Muscle layer of duodenum (tissue), 2 donors: ENCODE data around the gene PPM1H.

Source experiments
- H3K27ac ChIP-seq: one replicate; pipeline ENCODE4 v1.7.0; 2013; ENCODE audit warnings: mild to moderate bottlenecking, low read length
- H3K27me3 ChIP-seq: one replicate; pipeline ENCODE4 v1.7.0; 2013; ENCODE audit warnings: low read depth, mild to moderate bottlenecking, control low read depth, low read length
- H3K36me3 ChIP-seq, 2 donors: one replicate each; pipeline ENCODE4 v1.7.0; 2013; ENCODE audit warnings: low read length in 2 of 2, control low read depth in 1 of 2, mild to moderate bottlenecking in 1 of 2; ENCODE audit not compliant: insufficient read depth in 2 of 2, control insufficient read depth in 1 of 2
- H3K4me1 ChIP-seq, 2 donors: one replicate each; pipeline ENCODE4 v1.7.0; 2013; ENCODE audit warnings: low read length in 2 of 2, mild to moderate bottlenecking in 2 of 2, control low read depth in 1 of 2, moderate library complexity in 1 of 2; ENCODE audit not compliant: insufficient read depth in 2 of 2, control insufficient read depth in 1 of 2
- H3K4me3 ChIP-seq, 2 donors: one replicate each; pipeline ENCODE4 v1.7.0; 2013; ENCODE audit warnings: low read length in 2 of 2, low read depth in 1 of 2, mild to moderate bottlenecking in 1 of 2
- H3K9me3 ChIP-seq, 2 donors: one replicate each; pipeline ENCODE4 v1.7.0; 2013; ENCODE audit warnings: low read length in 2 of 2, control low read depth in 1 of 2, mild to moderate bottlenecking in 1 of 2; ENCODE audit not compliant: control insufficient read depth in 1 of 2
- donor health status: healthy.

Gene PPM1H

GRCh38 chr12:62919838-62920237 lies 15.1 kb downstream of the PPM1H start:
- no peaks in the 10 kb centered on the region for H3K9me3 ChIP-seq
- H3K36me3 ChIP-seq = no peaks in the 10 kb centered on the region
- H3K27me3 ChIP-seq = no peaks in the 10 kb centered on the region
- no peak overlapping the region for H3K27ac ChIP-seq
- no peaks in the 10 kb centered on the region for H3K4me1 ChIP-seq
- no peak overlapping the region for H3K4me3 ChIP-seq

GRCh38 chr12:62917926-62918325 lies 17.0 kb downstream of the PPM1H start:
- Histone ChIP-seq H3K4me3 (no peak overlapping the region), H3K9me3 (no peaks in the 10 kb centered on the region), H3K4me1 (no peaks in the 10 kb centered on the region), H3K27me3 (no peaks in the 10 kb centered on the region), H3K36me3 (no peaks in the 10 kb centered on the region), H3K27ac (no peak overlapping the region)

GRCh38 chr12:62916632-62917425 lies 18.1 kb downstream of the PPM1H start:
- Histone ChIP-seq H3K27ac (no peak overlapping the region), H3K4me1 (no peaks in the 10 kb centered on the region), H3K36me3 (no peaks in the 10 kb centered on the region), H3K9me3 (no peaks in the 10 kb centered on the region), H3K27me3 (no peaks in the 10 kb centered on the region), H3K4me3 (no peak overlapping the region)

- no peaks in the 10 kb centered on the region for H3K27me3 ChIP-seq
- H3K27ac ChIP-seq = no peak overlapping the region
- H3K36me3 ChIP-seq = no peaks in the 10 kb centered on the region
- no peaks in the 10 kb centered on the region for H3K9me3 ChIP-seq
- H3K4me1 ChIP-seq = no peaks in the 10 kb centered on the region
- H3K4me3 ChIP-seq = no peak overlapping the region
Measured at GRCh38 chr12:62915204-62915529, 19.8 kb downstream of the PPM1H start.

- H3K27me3 ChIP-seq = no peaks in the 10 kb centered on the region
- H3K27ac ChIP-seq = no peak overlapping the region
- no peaks in the 10 kb centered on the region for H3K4me1 ChIP-seq
- H3K4me3 ChIP-seq = no peak overlapping the region
- H3K9me3 ChIP-seq = no peaks in the 10 kb centered on the region
- no peaks in the 10 kb centered on the region for H3K36me3 ChIP-seq
Measured at GRCh38 chr12:62914443-62915203, 20.3 kb downstream of the PPM1H start.

GRCh38 chr12:62913380-62913779 lies 21.6 kb downstream of the PPM1H start:
- H3K27me3 ChIP-seq = no peaks in the 10 kb centered on the region
- no peaks in the 10 kb centered on the region for H3K9me3 ChIP-seq
- no peak overlapping the region for H3K4me3 ChIP-seq
- no peaks in the 10 kb centered on the region for H3K36me3 ChIP-seq
- no peaks in the 10 kb centered on the region for H3K4me1 ChIP-seq
- no peak overlapping the region for H3K27ac ChIP-seq

- no peak overlapping the region for H3K4me3 ChIP-seq
- H3K27ac ChIP-seq = no peak overlapping the region
- H3K27me3 ChIP-seq = no peaks in the 10 kb centered on the region
- H3K9me3 ChIP-seq = no peaks in the 10 kb centered on the region
- no peaks in the 10 kb centered on the region for H3K36me3 ChIP-seq
- no peaks in the 10 kb centered on the region for H3K4me1 ChIP-seq
Measured at GRCh38 chr12:62912644-62913043, 22.3 kb downstream of the PPM1H start.

- H3K4me3 ChIP-seq = no peak overlapping the region
- H3K4me1 ChIP-seq = no peaks in the 10 kb centered on the region
- no peaks in the 10 kb centered on the region for H3K9me3 ChIP-seq
- H3K27me3 ChIP-seq = no peaks in the 10 kb centered on the region
- no peak overlapping the region for H3K27ac ChIP-seq
- no peaks in the 10 kb centered on the region for H3K36me3 ChIP-seq
Measured at GRCh38 chr12:62911286-62911685, 23.7 kb downstream of the PPM1H start.

- Histone ChIP-seq H3K27ac (no peak overlapping the region), H3K4me1 (no peaks in the 10 kb centered on the region), H3K27me3 (no peaks in the 10 kb centered on the region), H3K4me3 (no peak overlapping the region), H3K9me3 (no peaks in the 10 kb centered on the region), H3K36me3 (no peaks in the 10 kb centered on the region)
Measured at GRCh38 chr12:62910549-62911169, 24.3 kb downstream of the PPM1H start.

- H3K27ac ChIP-seq = no peak overlapping the region
- H3K27me3 ChIP-seq = no peaks in the 10 kb centered on the region
- H3K4me1 ChIP-seq = no peaks in the 10 kb centered on the region
- no peaks in the 10 kb centered on the region for H3K9me3 ChIP-seq
- H3K4me3 ChIP-seq = no peak overlapping the region
- no peaks in the 10 kb centered on the region for H3K36me3 ChIP-seq
Measured at GRCh38 chr12:62909340-62909739, 25.6 kb downstream of the PPM1H start.

GRCh38 chr12:62908674-62909073 lies 26.3 kb downstream of the PPM1H start:
- Histone ChIP-seq H3K4me3 (no peak overlapping the region), H3K4me1 (no peaks in the 10 kb centered on the region)

More at GRCh38 chr12:62908674-62909073, 26.3 kb downstream of the PPM1H start:
- H3K9me3 ChIP-seq = no peaks in the 10 kb centered on the region
- H3K27me3 ChIP-seq = no peaks in the 10 kb centered on the region
- no peaks in the 10 kb centered on the region for H3K36me3 ChIP-seq
- no peak overlapping the region for H3K27ac ChIP-seq
